H9 (cell line): ENCODE results near the gene GPC3. TPM values are rescaled to one million over a fixed set of nuclear protein-coding genes. Genes with fewer than 3 reads are reported as not detected.

Experiments
- DNase-seq: peaks from one replicate; pipeline ENCODE4 v3.0.0-alpha.2; 2017
- H2AFZ ChIP-seq: one replicate; pipeline ENCODE4 v1.6.1; 2013; ENCODE audit warnings: mild to moderate bottlenecking, low read length, control low read depth, moderate library complexity
- H2AK5ac ChIP-seq: 2 replicates; pipeline ENCODE4 v1.6.1; 2013; ENCODE audit warnings: low read length, control low read depth, mixed read lengths; ENCODE audit not compliant: insufficient read length
- H2BK120ac ChIP-seq: one replicate; pipeline ENCODE4 v1.6.1; 2013; ENCODE audit warnings: low read depth, mild to moderate bottlenecking, low read length, control low read depth, inconsistent platforms; ENCODE audit not compliant: poor library complexity, severe bottlenecking
- H2BK12ac ChIP-seq: 2 replicates; pipeline ENCODE4 v1.6.1; 2013; ENCODE audit warnings: low read length, control low read depth, mixed read lengths, low read depth; ENCODE audit not compliant: insufficient read length
- H2BK15ac ChIP-seq: 2 replicates; pipeline ENCODE4 v1.6.1; 2013; ENCODE audit warnings: low read depth, low read length, control low read depth
- H2BK20ac ChIP-seq: one replicate; pipeline ENCODE4 v1.6.1; 2013; ENCODE audit warnings: low read depth, mild to moderate bottlenecking, low read length, control low read depth, inconsistent platforms; ENCODE audit not compliant: poor library complexity, severe bottlenecking
- H2BK5ac ChIP-seq: 2 replicates; pipeline ENCODE4 v1.6.1; 2013; ENCODE audit warnings: low read length, control low read depth, mixed read lengths; ENCODE audit not compliant: insufficient read length
- H3K14ac ChIP-seq: 2 replicates; pipeline ENCODE4 v1.6.1; 2013; ENCODE audit warnings: low read length, control low read depth; ENCODE audit not compliant: insufficient read depth
- H3K18ac ChIP-seq: 2 replicates; pipeline ENCODE4 v1.6.1; 2013; ENCODE audit warnings: low read depth, mild to moderate bottlenecking, mixed read lengths, low read length, control low read depth; ENCODE audit not compliant: insufficient read length
- H3K23ac ChIP-seq: 2 replicates; pipeline ENCODE4 v1.6.1; 2013; ENCODE audit warnings: low read length, control low read depth, mixed read lengths, low read depth; ENCODE audit not compliant: insufficient read length
- H3K23me2 ChIP-seq: 2 replicates; pipeline ENCODE4 v1.6.1; 2013; ENCODE audit warnings: low read depth, mild to moderate bottlenecking, mixed read lengths, low read length, control low read depth; ENCODE audit not compliant: insufficient read length, poor library complexity, severe bottlenecking
- H3K27ac ChIP-seq: 2 replicates; pipeline ENCODE4 v1.5.1; 2013; ENCODE audit warnings: low read length, control low read depth, mixed read lengths, low read depth; ENCODE audit not compliant: insufficient read length
- H3K27me3 ChIP-seq: 2 replicates; pipeline ENCODE4 v1.6.1; 2013; ENCODE audit warnings: low read length, control low read depth, inconsistent platforms; ENCODE audit not compliant: insufficient read depth
- H3K4ac ChIP-seq: 2 replicates; pipeline ENCODE4 v1.6.1; 2013; ENCODE audit warnings: low read depth, mild to moderate bottlenecking, control low read depth, inconsistent platforms, low read length, moderate library complexity
- H3K4me1 ChIP-seq: 2 replicates; pipeline ENCODE4 v1.6.1; 2013; ENCODE audit warnings: low read length, control low read depth, inconsistent platforms; ENCODE audit not compliant: insufficient read depth
- H3K4me2 ChIP-seq: 2 replicates; pipeline ENCODE4 v1.6.1; 2013; ENCODE audit warnings: low read length, control low read depth, mixed read lengths; ENCODE audit not compliant: insufficient read length, insufficient read depth
- H3K56ac ChIP-seq: 2 replicates; pipeline ENCODE4 v1.6.1; 2013; ENCODE audit warnings: low read depth, mild to moderate bottlenecking, mixed read lengths, low read length, control low read depth; ENCODE audit not compliant: insufficient read length
- H3K79me1 ChIP-seq: 2 replicates; pipeline ENCODE4 v1.6.1; 2013; ENCODE audit warnings: low read depth, mild to moderate bottlenecking, moderate library complexity, low read length, control low read depth, inconsistent platforms; ENCODE audit not compliant: insufficient read depth, poor library complexity, severe bottlenecking
- H3K79me2 ChIP-seq: 2 replicates; pipeline ENCODE4 v1.6.1; 2013; ENCODE audit warnings: low read length, control low read depth, inconsistent platforms; ENCODE audit not compliant: insufficient read depth
- H3K9ac ChIP-seq: 2 replicates; pipeline ENCODE4 v1.6.1; 2013; ENCODE audit warnings: low read length, control low read depth, mixed read lengths; ENCODE audit not compliant: insufficient read length; ENCODE audit errors: extremely low read depth
- H3K9me3 ChIP-seq: one replicate; pipeline ENCODE4 v1.6.1; 2013; ENCODE audit warnings: low read depth, low read length, inconsistent platforms; ENCODE audit not compliant: control insufficient read depth
- H3T11ph ChIP-seq: one replicate; pipeline ENCODE4 v1.6.1; 2013; ENCODE audit warnings: mild to moderate bottlenecking, low read length, control low read depth, inconsistent platforms
- H4K20me1 ChIP-seq: one replicate; pipeline ENCODE4 v1.6.1; 2013; ENCODE audit not compliant: control insufficient read depth, insufficient read length, insufficient read depth
- H4K5ac ChIP-seq: 2 replicates; pipeline ENCODE4 v1.6.1; 2013; ENCODE audit warnings: low read depth, mild to moderate bottlenecking, mixed read lengths, low read length, control low read depth; ENCODE audit not compliant: insufficient read length
- H4K8ac ChIP-seq: replicated peaks from 2 replicates; pipeline ENCODE4 v1.6.1; 2013; ENCODE audit warnings: low read length, control low read depth, mixed read lengths, low read depth; ENCODE audit not compliant: insufficient read length
- H4K91ac ChIP-seq: 2 replicates; pipeline ENCODE4 v1.6.1; 2013; ENCODE audit warnings: low read depth, mild to moderate bottlenecking, moderate library complexity, mixed read lengths, low read length, control low read depth; ENCODE audit not compliant: insufficient read length
- H3K27ac Mint-ChIP-seq, 3 experiments: 2 replicates in 2 of 3; 3 replicates in 1 of 3; pipeline ENCODE4 v1.8.0; 2020 to 2021; ENCODE audit warnings: mixed read lengths in 3 of 3, mild to moderate bottlenecking in 1 of 3, moderate library complexity in 1 of 3
- H3K27me3 Mint-ChIP-seq: 2 replicates; pipeline ENCODE4 v1.8.0; 2021; ENCODE audit warnings: low read depth, mild to moderate bottlenecking, moderate library complexity, mixed read lengths
- H3K36me3 Mint-ChIP-seq, 3 experiments: 2 replicates in 2 of 3; 3 replicates in 1 of 3; pipeline ENCODE4 v1.8.0; 2020 to 2021; ENCODE audit warnings: low read depth in 3 of 3, mixed read lengths in 3 of 3; ENCODE audit not compliant: insufficient read depth in 1 of 3
- H3K4me1 Mint-ChIP-seq, 2 experiments: 2 replicates each; pipeline ENCODE4 v1.8.0; 2020; ENCODE audit warnings: mixed read lengths in 2 of 2
- H3K4me3 Mint-ChIP-seq, 2 experiments: 2 replicates in 1 of 2; 3 replicates in 1 of 2; pipeline ENCODE4 v1.8.0; 2020 to 2021; ENCODE audit warnings: mild to moderate bottlenecking in 2 of 2, mixed read lengths in 2 of 2, moderate library complexity in 1 of 2
- H3K9me3 Mint-ChIP-seq, 2 experiments: 2 replicates in 1 of 2; 3 replicates in 1 of 2; pipeline ENCODE4 v1.8.0; 2020; ENCODE audit warnings: mild to moderate bottlenecking in 2 of 2, mixed read lengths in 2 of 2, moderate library complexity in 1 of 2
- WGBS: extraction: QIAGEN DNeasy Blood & Tissue Kit; methylation state at CpG from one replicate; pipeline ENCODE4 v1.1.7; 2013; ENCODE audit warnings: missing lambda C conversion rate, low lambda C conversion rate, mixed read lengths; ENCODE audit not compliant: insufficient read length; ENCODE audit errors: extremely low coverage; 5-methylcytosine and 5-hydroxymethylcytosine counted together
- total RNA-seq: library from RNA; stranded (reverse); gene quantifications from 2 replicates; pipeline ENCODE4 v1.2.1, GENCODE V29; 2021
- TF ChIP-seq, protein P1 (sequence below): fragments of 200-600 bp; sonication (generic); conservative IDR thresholded peaks from 3 replicates; pipeline ENCODE4 v1.8.0; 2021; ENCODE audit warnings: antibody characterized with exemption, mild to moderate bottlenecking

The GPC3 gene
- total RNA-seq, 1 experiment from 2014 or later: 108 TPM

DNA sequence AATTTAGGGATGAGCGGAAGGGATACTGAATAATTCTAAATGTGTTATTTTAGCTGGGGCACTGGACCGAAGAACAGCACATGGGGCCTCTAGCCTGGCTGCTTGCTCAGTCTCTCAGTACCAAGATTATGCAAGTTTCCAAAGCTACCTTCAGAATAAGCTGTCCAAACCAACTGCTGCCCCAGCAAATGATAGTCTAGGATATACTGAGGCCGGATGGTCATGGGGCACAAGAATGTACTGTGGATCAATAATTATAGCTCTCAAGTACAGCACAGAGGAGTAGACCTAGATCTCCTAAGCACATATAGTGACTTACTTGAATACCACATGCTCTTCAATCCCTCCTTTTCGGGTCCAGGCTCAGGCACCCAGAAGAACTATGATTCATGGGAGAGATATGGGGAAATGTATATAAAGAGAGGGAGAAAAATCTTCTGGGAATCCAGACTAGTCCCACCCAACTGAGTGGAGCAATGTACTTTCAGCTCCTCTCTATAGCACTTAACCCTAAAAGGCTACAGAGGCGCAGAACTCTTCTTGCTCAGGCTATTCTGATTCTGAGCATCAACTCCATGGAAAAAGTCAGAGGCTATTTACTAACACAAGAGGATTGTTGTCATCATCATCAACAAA lies 409.8 kb downstream of the GPC3 start:
- no peak overlapping the region for H3T11ph ChIP-seq
- no peaks in the 10 kb centered on the region for H3K4me1 ChIP-seq
- TF ChIP-seq, protein P1, sequence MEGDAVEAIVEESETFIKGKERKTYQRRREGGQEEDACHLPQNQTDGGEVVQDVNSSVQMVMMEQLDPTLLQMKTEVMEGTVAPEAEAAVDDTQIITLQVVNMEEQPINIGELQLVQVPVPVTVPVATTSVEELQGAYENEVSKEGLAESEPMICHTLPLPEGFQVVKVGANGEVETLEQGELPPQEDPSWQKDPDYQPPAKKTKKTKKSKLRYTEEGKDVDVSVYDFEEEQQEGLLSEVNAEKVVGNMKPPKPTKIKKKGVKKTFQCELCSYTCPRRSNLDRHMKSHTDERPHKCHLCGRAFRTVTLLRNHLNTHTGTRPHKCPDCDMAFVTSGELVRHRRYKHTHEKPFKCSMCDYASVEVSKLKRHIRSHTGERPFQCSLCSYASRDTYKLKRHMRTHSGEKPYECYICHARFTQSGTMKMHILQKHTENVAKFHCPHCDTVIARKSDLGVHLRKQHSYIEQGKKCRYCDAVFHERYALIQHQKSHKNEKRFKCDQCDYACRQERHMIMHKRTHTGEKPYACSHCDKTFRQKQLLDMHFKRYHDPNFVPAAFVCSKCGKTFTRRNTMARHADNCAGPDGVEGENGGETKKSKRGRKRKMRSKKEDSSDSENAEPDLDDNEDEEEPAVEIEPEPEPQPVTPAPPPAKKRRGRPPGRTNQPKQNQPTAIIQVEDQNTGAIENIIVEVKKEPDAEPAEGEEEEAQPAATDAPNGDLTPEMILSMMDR: no peak
- H2BK120ac ChIP-seq: no peak overlapping the region
- no peak overlapping the region for H3K14ac ChIP-seq
- no peak overlapping the region for H3K4me2 ChIP-seq
- no peak overlapping the region for H4K91ac ChIP-seq
- no peak overlapping the region for H2BK15ac ChIP-seq
- H2BK12ac ChIP-seq: no peak overlapping the region
- no peaks in the 10 kb centered on the region for H3K23me2 ChIP-seq
- no peak overlapping the region for H4K8ac ChIP-seq
- no peak overlapping the region for H2BK5ac ChIP-seq
- Mint-ChIP-seq H3K27ac (no peak overlapping the region), H3K9me3 (peaks cover 10% of the 10 kb centered on the region in 2 experiments; a peak in 4 of 5 replicates), H3K4me3 (no peak overlapping the region), H3K4me1 (peaks cover 22 to 23% of the 10 kb centered on the region in 2 experiments), H3K27me3 (no peaks in the 10 kb centered on the region), H3K36me3 (peaks cover 0 to 14% (median 13%) of the 10 kb centered on the region in 3 experiments; a peak in 6 of 7 replicates)
- H3K27ac ChIP-seq: no peak overlapping the region
- no peaks in the 10 kb centered on the region for H3K79me1 ChIP-seq
- H3K27me3 ChIP-seq: no peaks in the 10 kb centered on the region
- H2BK20ac ChIP-seq: no peak overlapping the region
- no peaks in the 10 kb centered on the region for H3K79me2 ChIP-seq
- DNase-seq: no peak
- no peak overlapping the region for H3K9ac ChIP-seq
- no CpG with 5 or more reads among the region's 5 CpGs for WGBS
- H4K5ac ChIP-seq: no peak overlapping the region
- H3K23ac ChIP-seq: no peak overlapping the region
- H2AFZ ChIP-seq: no peak overlapping the region
- H3K56ac ChIP-seq: no peak overlapping the region
- no peak overlapping the region for H2AK5ac ChIP-seq
- H3K9me3 ChIP-seq: no peaks in the 10 kb centered on the region
- no peak overlapping the region for H3K18ac ChIP-seq
- H3K4ac ChIP-seq: no peak overlapping the region
- H4K20me1 ChIP-seq: no peaks in the 10 kb centered on the region
